Esophagus squamous epithelium (tissue), 5 donors: ENCODE results near the gene COX5A. TPM values are rescaled to one million over a fixed set of nuclear protein-coding genes. Genes with fewer than 3 reads are reported as not detected.

Experiments used
- DNase-seq: peaks from one replicate; lab custom pipeline; 2025; lab: John Stamatoyannopoulos, UW
- H3K27ac ChIP-seq, 4 donors: fragments of 200-600 bp; sonication (generic); one replicate each; pipeline ENCODE4 v1.5.1; 2016 to 2019; ENCODE audit warnings: mild to moderate bottlenecking in 1 of 4
- H3K27me3 ChIP-seq, 4 donors: fragments of 200-600 bp; sonication (generic); 1 replicate in 3 of 4; 2 replicates in 1 of 4; pipeline versions ENCODE4 v1.5.1 to v1.6.0; 2017 to 2021; ENCODE audit warnings: antibody characterized with exemption in 1 of 4
- H3K36me3 ChIP-seq, 3 donors: fragments of 200-600 bp; sonication (generic); one replicate each; pipeline ENCODE4 v1.5.1; 2016 to 2019
- H3K4me1 ChIP-seq, 3 donors: fragments of 200-600 bp; sonication (generic); one replicate each; pipeline ENCODE4 v1.5.1; 2017 to 2019
- H3K4me3 ChIP-seq, 4 donors: fragments of 200-600 bp; sonication (generic); 1 replicate in 3 of 4; 2 replicates in 1 of 4; pipeline ENCODE4 v1.5.1; 2016 to 2019; ENCODE audit warnings: mild to moderate bottlenecking in 2 of 4, moderate library complexity in 1 of 4
- H3K9me3 ChIP-seq, 3 donors: fragments of 200-600 bp; sonication (generic); one replicate each; pipeline ENCODE4 v1.5.1; 2016 to 2019
- CTCF ChIP-seq, 6 experiments: fragments of 450-650 bp in 4 of 6; fragments of 200-600 bp in 2 of 6; sonication (generic) in 2 of 6; IDR thresholded peaks; one replicate each; pipeline ENCODE4 v1.5.1; 2016 to 2019; ENCODE audit warnings: antibody characterized with exemption in 6 of 6, mild to moderate bottlenecking in 4 of 6, moderate library complexity in 4 of 6
- POLR2A ChIP-seq, 4 donors: fragments of 450-650 bp; IDR thresholded peaks; one replicate each; pipeline ENCODE4 v1.6.1; 2017; ENCODE audit warnings: antibody characterized with exemption in 4 of 4, mild to moderate bottlenecking in 4 of 4, moderate library complexity in 3 of 4
- WGBS, 2 donors: methylation state at CpG; one replicate each; pipeline ENCODE4 v1.1.5; 2018; 5-methylcytosine and 5-hydroxymethylcytosine counted together
- intact Hi-C: fragments of 100-400 bp; cut with DNase I; formaldehyde crosslinking; loops from one replicate; pipeline ENCODE4 v1.15.0; 2022
- total RNA-seq, 4 donors: library from RNA; depleted of rRNA; stranded (reverse); fragments of >200 nt; gene quantifications; one replicate each; pipeline ENCODE4 v1.1.0, GENCODE V29; 2016
- donor health status: DM: yes; HTN: yes; CAD: no.

Gene COX5A
- total RNA-seq, 4 donors from 2014 or later = 110 to 197 (median 172) TPM

- WGBS, 2 donors = 29 to 36% methylated on average over 8 of the region's 8 CpGs
- Histone ChIP-seq H3K9me3 (no peaks in the 10 kb centered on the region), H3K27me3 (peaks cover 0 to 37% (median 0%) of the 10 kb centered on the region in 4 donors), H3K36me3 (no peaks in the 10 kb centered on the region), H3K4me3 (peak overlapping the region in 2 of 4 donors; percentile 67 to 88), H3K27ac (no peak overlapping the region), H3K4me1 (peaks cover 32 to 55% (median 42%) of the 10 kb centered on the region in 3 donors)
- no peak for TF ChIP-seq CTCF (IDR thresholded peaks at IDR 0.05)
- no peak for TF ChIP-seq POLR2A (IDR thresholded peaks at IDR 0.05)
- intact Hi-C loops = no loop called here
- no peak for DNase-seq
Measured at GRCh38 chr15:74959586-74959939, 21.7 kb upstream of the COX5A start.

- peaks cover 38 to 60% (median 47%) of the 10 kb centered on the region in 3 donors for H3K4me1 ChIP-seq
- no peak for DNase-seq
- H3K4me3 ChIP-seq = peak overlapping the region; percentile 18 to 88 (median 64)
- no peaks in the 10 kb centered on the region for H3K36me3 ChIP-seq
- TF ChIP-seq POLR2A (IDR thresholded peaks at IDR 0.05) (no peak), CTCF (IDR thresholded peaks at IDR 0.05) (no peak)
- H3K27me3 ChIP-seq = peaks cover 0 to 37% (median 0%) of the 10 kb centered on the region in 4 donors
- peak overlapping the region in 3 of 4 donors; percentile 5 to 78 (median 7) for H3K27ac ChIP-seq
- no peaks in the 10 kb centered on the region for H3K9me3 ChIP-seq
- intact Hi-C loops = no loop called here
- WGBS, 2 donors = 8 to 14% methylated on average over 10 to 43 of the region's 47 CpGs
Measured at GRCh38 chr15:74958908-74959585, 21.2 kb upstream of the COX5A start.

- peaks cover 38 to 62% (median 47%) of the 10 kb centered on the region in 3 donors for H3K4me1 ChIP-seq
Measured at GRCh38 chr15:74958320-74958907, 20.5 kb upstream of the COX5A start.

GRCh38 chr15:74957476-74958035 lies 19.7 kb upstream of the COX5A start:
- no peak for DNase-seq
- H3K27me3 ChIP-seq = peaks cover 0 to 37% (median 0%) of the 10 kb centered on the region in 4 donors
- H3K4me3 ChIP-seq = peak overlapping the region; percentile 61 to 88 (median 66)
- peaks cover 38 to 71% (median 47%) of the 10 kb centered on the region in 3 donors for H3K4me1 ChIP-seq
- peak overlapping the region; percentile 79 to 90 (median 88) for H3K27ac ChIP-seq
- TF ChIP-seq CTCF (IDR thresholded peaks at IDR 0.05) = no peak
- TF ChIP-seq POLR2A (IDR thresholded peaks at IDR 0.05) = no peak
- no peaks in the 10 kb centered on the region for H3K9me3 ChIP-seq
- intact Hi-C loops = no loop called here
- H3K36me3 ChIP-seq = no peaks in the 10 kb centered on the region
- WGBS, 2 donors = 11 to 12% methylated on average over 7 to 21 of the region's 28 CpGs

More at GRCh38 chr15:74958320-74958907, 20.5 kb upstream of the COX5A start:
- DNase-seq = no peak
- TF ChIP-seq POLR2A (IDR thresholded peaks at IDR 0.05) (peak in 1 of 4 donors; percentile 18), CTCF (IDR thresholded peaks at IDR 0.05) (peak in 3 of 6 experiments; percentile 30 to 50 (median 41))
- intact Hi-C loops = no loop called here
- Histone ChIP-seq H3K27ac (peak overlapping the region; percentile 5 to 78 (median 23)), H3K27me3 (peaks cover 0 to 37% (median 0%) of the 10 kb centered on the region in 4 donors), H3K9me3 (no peaks in the 10 kb centered on the region), H3K4me3 (peak overlapping the region; percentile 18 to 88 (median 64)), H3K36me3 (no peaks in the 10 kb centered on the region)
- 0 to 3% methylated on average over 6 to 7 of the region's 28 CpGs for WGBS, 2 donors
